K562 (cell line): Measurements from ENCODE around the gene KCNK1. TPM values are rescaled to one million over a fixed set of nuclear protein-coding genes. Genes with fewer than 3 reads are reported as not detected.

Experiments used
- EHMT2 ChIP-seq: fragments of 450-650 bp; IDR thresholded peaks from 2 replicates; pipeline ENCODE4 v1.6.1; 2018; ENCODE audit warnings: antibody characterized with exemption
- ELF2 ChIP-seq: fragments of 250-450 bp; sonication (Bioruptor Pico); IDR thresholded peaks from 2 replicates; pipeline ENCODE4 v1.5.0; 2021; ENCODE audit warnings: mild to moderate bottlenecking
- FOXO4 ChIP-seq: fragments of 450-650 bp; formaldehyde crosslinking; IDR thresholded peaks from 2 replicates; pipeline ENCODE4 v1.4.0; 2020; ENCODE audit warnings: mild to moderate bottlenecking, moderate library complexity
- ILK ChIP-seq: fragments of 450-650 bp; IDR thresholded peaks from 2 replicates; pipeline ENCODE4 v1.6.1; 2016; ENCODE audit warnings: missing genetic modification characterization, low read depth, mild to moderate bottlenecking, missing compliant biosample characterization, moderate library complexity, borderline replicate concordance
- JUNB ChIP-seq: fragments of 450-650 bp; formaldehyde crosslinking; conservative IDR thresholded peaks from 2 replicates; pipeline ENCODE4 v1.4.0; 2020; ENCODE audit warnings: mild to moderate bottlenecking
- MCM7 ChIP-seq, 2 experiments: fragments of 450-650 bp; IDR thresholded peaks; 2 replicates each; pipeline ENCODE4 v1.6.1; 2016 to 2018
- MEF2D ChIP-seq: conservative IDR thresholded peaks from 2 replicates; pipeline ENCODE4 v1.6.1; 2016; ENCODE audit warnings: low read depth, missing genetic modification characterization, missing compliant biosample characterization
- PTRF ChIP-seq: fragments of 450-650 bp; IDR thresholded peaks from 2 replicates; pipeline ENCODE4 v1.6.1; 2016; ENCODE audit warnings: mild to moderate bottlenecking, missing genetic modification characterization, missing compliant biosample characterization
- RBM34 ChIP-seq: fragments of 200-400 bp; formaldehyde crosslinking; IDR thresholded peaks from 2 replicates; pipeline ENCODE4 v1.6.1; 2018; ENCODE audit warnings: low read length, borderline replicate concordance; ENCODE audit not compliant: insufficient read depth
- TAF1 ChIP-seq: IDR thresholded peaks from 2 replicates; pipeline ENCODE4 v1.6.1; 2011; ENCODE audit warnings: mild to moderate bottlenecking, low read length, moderate library complexity; ENCODE audit not compliant: insufficient read depth, control insufficient read depth, severe bottlenecking; ENCODE audit errors: extremely low read depth
- THAP12 ChIP-seq: fragments of 250-450 bp; sonication (Bioruptor Pico); IDR thresholded peaks from 2 replicates; pipeline ENCODE4 v1.9.0; 2021; ENCODE audit warnings: mild to moderate bottlenecking, inconsistent platforms
- ZBTB34 ChIP-seq: fragments of 250-450 bp; sonication (Bioruptor Pico); IDR thresholded peaks from 2 replicates; pipeline ENCODE4 v1.8.0; 2021; ENCODE audit warnings: mild to moderate bottlenecking, moderate library complexity
- ZC3H11A ChIP-seq: IDR thresholded peaks from 2 replicates; pipeline ENCODE4 v1.6.1; 2012; ENCODE audit warnings: low read depth, low read length, improper control_type of control experiment
- ZFX ChIP-seq: sonication (generic); formaldehyde crosslinking; IDR thresholded peaks from 2 replicates; pipeline ENCODE4 v1.8.0; 2022; ENCODE audit warnings: mild to moderate bottlenecking, missing genetic modification reagents, moderate library complexity
- ZNF165 ChIP-seq: fragments of 250-450 bp; sonication (Bioruptor Pico); IDR thresholded peaks from 2 replicates; pipeline ENCODE4 v1.4.0; 2020; ENCODE audit warnings: borderline replicate concordance
- ZNF224 ChIP-seq: sonication (generic); formaldehyde crosslinking; IDR thresholded peaks from 2 replicates; pipeline ENCODE4 v1.8.0; 2022; ENCODE audit warnings: mild to moderate bottlenecking, missing genetic modification reagents
- ZNF253 ChIP-seq: fragments of 250-450 bp; sonication (Bioruptor Pico); conservative IDR thresholded peaks from 2 replicates; pipeline ENCODE4 v1.6.1; 2021; ENCODE audit warnings: mild to moderate bottlenecking
- ZNF609 ChIP-seq: sonication (generic); formaldehyde crosslinking; IDR thresholded peaks from 2 replicates; pipeline ENCODE4 v1.8.1; 2023; ENCODE audit warnings: missing genetic modification reagents, mild to moderate bottlenecking, borderline replicate concordance
- polyA plus RNA-seq, 8 experiments: library from polyadenylated mRNA; depleted of rRNA in 4 of 8; stranded (reverse) in 5 of 8; unstranded in 3 of 8; fragments of >200 nt; fragmentation: Nextera tagmentation in 2 of 8; fragmentation: Illumina TruSeq in 1 of 8; extraction: Ambion mirVana in 2 of 8; extraction: Trizol in 1 of 8; gene quantifications; 2 replicates each; pipeline versions ENCODE4 v1.2.1 to v1.2.3, GENCODE V29; 2011 to 2014; ENCODE audit warnings: inconsistent platforms in 1 of 8, missing spikeins in 1 of 8
- total RNA-seq, 7 experiments: library from RNA; depleted of rRNA in 6 of 7; stranded (reverse); fragments of >200 nt in 6 of 7; fragmentation: Illumina TruSeq in 2 of 7; extraction: Trizol in 2 of 7; gene quantifications; 2 replicates each; pipeline versions ENCODE4 v1.2.1 to v1.2.3, GENCODE V29; 2011 to 2021; ENCODE audit warnings: low replicate concordance in 1 of 7

The KCNK1 gene
- total and polyA plus RNA-seq, 9 of the 15 experiments (the other 6 are each of a cell fraction or from before 2014, with no cell fraction given): 3.1 to 22.7 (median 6.0) TPM

- peak; percentile 22; the same call in 1 of the 2 replicates for TF ChIP-seq THAP12 (CRISPR knock-in tag)
- TF ChIP-seq ZNF165 (CRISPR knock-in tag): no peak
- no peak for TF ChIP-seq FOXO4
- peak; percentile 81; the same call in 1 of the 2 replicates for TF ChIP-seq MEF2D (tag)
- peak in 1 of 2 experiments; percentile 86; a peak in 1 of 4 replicates for TF ChIP-seq MCM7 (IDR thresholded peaks at IDR 0.05)
- TF ChIP-seq ZNF224: no peak
- no peak for TF ChIP-seq ILK (tag)
- TF ChIP-seq EHMT2: peak; percentile 81
- peak; percentile 29; the same call in 1 of the 2 replicates for TF ChIP-seq ZC3H11A
- no peak for TF ChIP-seq PTRF (tag)
- no peak for TF ChIP-seq ZNF253 (CRISPR knock-in tag)
- TF ChIP-seq ELF2: no peak
- peak; percentile 77; the same call in 1 of the 2 replicates for TF ChIP-seq ZBTB34 (CRISPR knock-in tag)
- peak; percentile 91 for TF ChIP-seq ZFX (CRISPR knock-in tag)
- TF ChIP-seq JUNB (CRISPR knock-in tag): no peak
- TF ChIP-seq TAF1: peak; percentile 62
- peak; percentile 97 for TF ChIP-seq ZNF609 (CRISPR knock-in tag)
- TF ChIP-seq RBM34: no peak
Measured at GRCh38 chr1:233635765-233636502, 22.0 kb downstream of the KCNK1 start (continued).
